CD14-positive monocyte (primary cell): ENCODE measurements around the gene DOK5. TPM values are rescaled to one million over a fixed set of nuclear protein-coding genes. Genes with fewer than 3 reads are reported as not detected.

ENCODE experiments used
- DNase-seq, 3 donors: peaks; one replicate each; pipeline ENCODE4 v3.0.0-alpha.2; 2011 to 2022
- H2AFZ ChIP-seq: 2 replicates; pipeline ENCODE4 v1.6.0; 2012; ENCODE audit warnings: mild to moderate bottlenecking, low read depth, low read length, inconsistent platforms; ENCODE audit not compliant: insufficient read depth, poor library complexity, severe bottlenecking
- H3K27ac ChIP-seq, 2 donors: 1 replicate in 1 of 2; 2 replicates in 1 of 2; pipeline ENCODE4 v1.5.1; 2012 to 2013; ENCODE audit warnings: low read length in 2 of 2, control low read depth in 1 of 2, inconsistent platforms in 1 of 2, low read depth in 1 of 2, mild to moderate bottlenecking in 1 of 2
- H3K27me3 ChIP-seq, 2 donors: one replicate each; pipeline versions ENCODE4 v1.6.0 to v1.6.1; 2011 to 2013; ENCODE audit warnings: low read length in 2 of 2; ENCODE audit not compliant: control insufficient read depth in 2 of 2, insufficient read depth in 2 of 2
- H3K36me3 ChIP-seq, 2 donors: replicated peaks in 1 of 2; 1 replicate in 1 of 2; 2 replicates in 1 of 2; pipeline versions ENCODE4 v1.5.1 to v1.6.1; 2012 to 2013; ENCODE audit warnings: low read length in 2 of 2, control low read depth in 1 of 2, inconsistent platforms in 1 of 2, mild to moderate bottlenecking in 1 of 2; ENCODE audit not compliant: insufficient read depth in 2 of 2, control insufficient read depth in 1 of 2
- H3K4me1 ChIP-seq, 2 donors: 1 replicate in 1 of 2; 2 replicates in 1 of 2; pipeline versions ENCODE4 v1.5.1 to v1.6.1; 2012 to 2013; ENCODE audit warnings: low read length in 2 of 2, control low read depth in 1 of 2, inconsistent platforms in 1 of 2, mild to moderate bottlenecking in 1 of 2, moderate library complexity in 1 of 2; ENCODE audit not compliant: insufficient read depth in 2 of 2, control insufficient read depth in 1 of 2
- H3K4me2 ChIP-seq: replicated peaks from 2 replicates; pipeline ENCODE3; 2012; ENCODE audit warnings: low read length, moderate library complexity, mild to moderate bottlenecking; ENCODE audit not compliant: poor library complexity, severe bottlenecking; ENCODE audit errors: extremely low read depth
- H3K4me3 ChIP-seq, 3 experiments: fragments of 200-600 bp in 1 of 3; sonication (generic) in 1 of 3; replicated peaks in 1 of 3; 1 replicate in 2 of 3; 2 replicates in 1 of 3; pipeline ENCODE4 v1.5.1; 2011 to 2013; ENCODE audit warnings: low read length in 3 of 3, mild to moderate bottlenecking in 3 of 3, control low read depth in 2 of 3, low read depth in 2 of 3, inconsistent platforms in 1 of 3, moderate library complexity in 1 of 3
- H3K79me2 ChIP-seq: 2 replicates; pipeline ENCODE4 v1.6.0; 2012; ENCODE audit warnings: mild to moderate bottlenecking, control low read depth, inconsistent platforms, low read length, moderate library complexity; ENCODE audit not compliant: insufficient read depth
- H3K9ac ChIP-seq: 2 replicates; pipeline ENCODE4 v1.6.0; 2017; ENCODE audit warnings: low read length, mild to moderate bottlenecking; ENCODE audit not compliant: insufficient read depth, poor library complexity, severe bottlenecking
- H3K9me3 ChIP-seq, 2 donors: replicated peaks in 1 of 2; 1 replicate in 1 of 2; 2 replicates in 1 of 2; pipeline versions ENCODE4 v1.5.1 to v1.6.1; 2012 to 2013; ENCODE audit warnings: low read length in 2 of 2, control low read depth in 1 of 2; ENCODE audit not compliant: control insufficient read depth in 1 of 2, insufficient read depth in 1 of 2
- H4K20me1 ChIP-seq: 2 replicates; pipeline ENCODE4 v1.6.0; 2012; ENCODE audit warnings: mild to moderate bottlenecking, low read length, control low read depth, moderate library complexity; ENCODE audit not compliant: insufficient read depth
- H3K27ac Mint-ChIP-seq, 7 donors: one replicate each; pipeline ENCODE4 v1.8.0; 2020; ENCODE audit warnings: mild to moderate bottlenecking in 7 of 7, mixed read lengths in 7 of 7, moderate library complexity in 6 of 7, inconsistent platforms in 2 of 7
- H3K27me3 Mint-ChIP-seq, 3 donors: one replicate each; pipeline ENCODE4 v1.8.0; 2021 to 2022; ENCODE audit warnings: low read depth in 3 of 3, mild to moderate bottlenecking in 3 of 3, mixed read lengths in 3 of 3, moderate library complexity in 3 of 3, inconsistent platforms in 1 of 3
- H3K36me3 Mint-ChIP-seq, 2 donors: one replicate each; pipeline ENCODE4 v1.8.0; 2020; ENCODE audit warnings: mixed read lengths in 2 of 2, inconsistent platforms in 1 of 2, mild to moderate bottlenecking in 1 of 2
- H3K4me1 Mint-ChIP-seq: one replicate; pipeline ENCODE4 v1.8.0; 2020; ENCODE audit warnings: mild to moderate bottlenecking, mixed read lengths
- H3K4me3 Mint-ChIP-seq, 2 donors: one replicate each; pipeline ENCODE4 v1.8.0; 2020; ENCODE audit warnings: mild to moderate bottlenecking in 2 of 2, mixed read lengths in 2 of 2, moderate library complexity in 1 of 2
- H3K9me3 Mint-ChIP-seq, 7 donors: one replicate each; pipeline ENCODE4 v1.8.0; 2020 to 2022; ENCODE audit warnings: mixed read lengths in 7 of 7, mild to moderate bottlenecking in 6 of 7, moderate library complexity in 6 of 7, inconsistent platforms in 2 of 7
- WGBS: methylation state at CpG from one replicate; pipeline ENCODE4 v1.1.5; 2013; ENCODE audit warnings: missing lambda C conversion rate; ENCODE audit not compliant: insufficient coverage; 5-methylcytosine and 5-hydroxymethylcytosine counted together
- intact Hi-C, 2 donors: fragments of 100-400 bp; cut with micrococcal nuclease; formaldehyde crosslinking; loops; one replicate each; pipeline versions ENCODE4 v1.15.0 to v1.15.1; 2023
- polyA plus RNA-seq, 3 donors: library from polyadenylated mRNA; depleted of rRNA in 1 of 3; unstranded in 2 of 3; stranded (reverse) in 1 of 3; fragments of 300-500 nt in 2 of 3; fragments of >200 nt in 1 of 3; fragmentation: Illumina TruSeq in 2 of 3; gene quantifications; 1 replicate in 2 of 3; 2 replicates in 1 of 3; pipeline ENCODE4 v1.2.3, GENCODE V29; 2012 to 2021
- TF ChIP-seq, protein P1 (sequence below): fragments of 200-600 bp; IDR thresholded peaks from one replicate; pipeline ENCODE4 v1.8.0; 2022; ENCODE audit warnings: antibody characterized with exemption, mild to moderate bottlenecking

Gene DOK5
- polyA plus RNA-seq, 3 donors = not detected

DNA sequence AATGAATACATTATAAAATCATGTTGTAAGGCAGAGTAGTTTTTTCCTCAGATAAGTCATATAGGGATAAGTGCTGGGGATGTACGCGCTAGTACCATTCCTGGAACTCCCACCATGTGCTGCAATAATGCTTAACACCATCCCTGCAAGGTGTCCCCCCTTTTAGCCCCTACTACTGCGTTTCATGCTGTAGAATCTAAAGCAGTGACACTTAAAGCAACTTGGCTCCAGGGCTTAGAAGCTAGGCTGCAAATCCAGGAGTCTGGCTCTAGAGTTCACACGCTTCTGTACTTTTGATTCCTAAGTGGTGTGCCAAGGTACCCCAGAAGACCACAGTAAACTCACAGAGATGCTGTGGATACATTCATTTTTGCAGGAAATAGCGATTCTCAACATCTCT, 183.1 kb downstream of the DOK5 start:
- no peak overlapping the region for H3K4me3 ChIP-seq
- H3K27me3 ChIP-seq = no peaks in the 10 kb centered on the region
- Mint-ChIP-seq H3K4me1 (peaks cover 3% of the 10 kb centered on the region), H3K27ac (no peak overlapping the region), H3K36me3 (no peaks in the 10 kb centered on the region), H3K27me3 (peaks cover 0 to 2% (median 1%) of the 10 kb centered on the region in 3 donors), H3K4me3 (no peak overlapping the region), H3K9me3 (peaks cover 0 to 4% (median 0%) of the 10 kb centered on the region in 7 donors)
- H3K4me1 ChIP-seq = no peaks in the 10 kb centered on the region
- DNase-seq = no peak
- H4K20me1 ChIP-seq = no peaks in the 10 kb centered on the region
- H3K27ac ChIP-seq = no peak overlapping the region
- TF ChIP-seq, protein P1, sequence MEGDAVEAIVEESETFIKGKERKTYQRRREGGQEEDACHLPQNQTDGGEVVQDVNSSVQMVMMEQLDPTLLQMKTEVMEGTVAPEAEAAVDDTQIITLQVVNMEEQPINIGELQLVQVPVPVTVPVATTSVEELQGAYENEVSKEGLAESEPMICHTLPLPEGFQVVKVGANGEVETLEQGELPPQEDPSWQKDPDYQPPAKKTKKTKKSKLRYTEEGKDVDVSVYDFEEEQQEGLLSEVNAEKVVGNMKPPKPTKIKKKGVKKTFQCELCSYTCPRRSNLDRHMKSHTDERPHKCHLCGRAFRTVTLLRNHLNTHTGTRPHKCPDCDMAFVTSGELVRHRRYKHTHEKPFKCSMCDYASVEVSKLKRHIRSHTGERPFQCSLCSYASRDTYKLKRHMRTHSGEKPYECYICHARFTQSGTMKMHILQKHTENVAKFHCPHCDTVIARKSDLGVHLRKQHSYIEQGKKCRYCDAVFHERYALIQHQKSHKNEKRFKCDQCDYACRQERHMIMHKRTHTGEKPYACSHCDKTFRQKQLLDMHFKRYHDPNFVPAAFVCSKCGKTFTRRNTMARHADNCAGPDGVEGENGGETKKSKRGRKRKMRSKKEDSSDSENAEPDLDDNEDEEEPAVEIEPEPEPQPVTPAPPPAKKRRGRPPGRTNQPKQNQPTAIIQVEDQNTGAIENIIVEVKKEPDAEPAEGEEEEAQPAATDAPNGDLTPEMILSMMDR = no peak
- no peak overlapping the region for H3K9ac ChIP-seq
- no peaks in the 10 kb centered on the region for H3K9me3 ChIP-seq
- H3K36me3 ChIP-seq = no peaks in the 10 kb centered on the region
- intact Hi-C loops = no loop called here
- no peaks in the 10 kb centered on the region for H3K79me2 ChIP-seq
- H2AFZ ChIP-seq = no peak overlapping the region
- 78% methylated on average over 2 of the region's 5 CpGs for WGBS
- no peak overlapping the region for H3K4me2 ChIP-seq

DNA sequence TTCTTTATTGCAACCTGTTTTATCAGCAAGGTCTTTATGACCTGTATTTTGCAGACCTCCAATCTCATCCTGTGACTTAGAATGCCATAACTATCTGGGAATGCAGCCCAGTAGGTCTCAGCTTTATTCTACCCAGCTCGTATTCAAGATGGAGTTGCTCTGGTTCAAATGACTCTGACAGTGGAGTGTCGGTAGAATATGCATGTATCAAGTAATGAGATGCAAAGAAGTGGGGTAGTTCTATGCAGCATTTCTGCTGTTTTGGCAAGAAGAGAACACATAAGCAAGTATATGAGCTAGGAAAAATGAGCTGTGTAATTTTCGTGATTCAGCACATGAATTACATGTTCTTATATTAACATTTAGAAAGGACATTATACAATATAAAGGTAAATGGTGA, 185.9 kb downstream of the DOK5 start:
- no peak overlapping the region for H3K27ac ChIP-seq
- intact Hi-C loops = no loop called here
- no peaks in the 10 kb centered on the region for H3K4me1 ChIP-seq
- Mint-ChIP-seq H3K36me3 (no peaks in the 10 kb centered on the region), H3K9me3 (no peaks in the 10 kb centered on the region), H3K4me3 (no peak overlapping the region), H3K4me1 (no peaks in the 10 kb centered on the region), H3K27me3 (peaks cover 0 to 2% (median 1%) of the 10 kb centered on the region in 3 donors), H3K27ac (no peak overlapping the region)
- TF ChIP-seq, protein P1 = no peak
- H3K36me3 ChIP-seq = no peaks in the 10 kb centered on the region
- no peak overlapping the region for H3K9ac ChIP-seq
- 50% methylated on average over 1 of the region's 3 CpGs for WGBS
- no peak overlapping the region for H3K4me2 ChIP-seq
- DNase-seq = no peak
- H3K79me2 ChIP-seq = no peaks in the 10 kb centered on the region
- H3K9me3 ChIP-seq = no peaks in the 10 kb centered on the region
- no peak overlapping the region for H2AFZ ChIP-seq
- no peaks in the 10 kb centered on the region for H4K20me1 ChIP-seq
- no peaks in the 10 kb centered on the region for H3K27me3 ChIP-seq
- H3K4me3 ChIP-seq = no peak overlapping the region
